Gastrocnemius medialis (tissue), 4 donors: ENCODE results near the gene ACSL5. TPM values are rescaled to one million over a fixed set of nuclear protein-coding genes. Genes with fewer than 3 reads are reported as not detected.
"Not testable (repeated sequence)": the region's sequence is repeated elsewhere in the genome, so short reads cannot be mapped to it uniquely, and the experiment has no call there.

ENCODE experiments used
- ATAC-seq, 2 donors: fragments of 150-250 bp; one replicate each; pipeline ENCODE4 v1.9.1; 2016
- DNase-seq, 2 donors: peaks; one replicate each; pipeline ENCODE4 v3.0.0-alpha.2; 2019
- H3K27ac ChIP-seq, 4 donors: fragments of 200-600 bp; sonication (generic); 1 replicate in 1 of 4; 2 replicates in 3 of 4; pipeline ENCODE4 v1.5.1; 2016 to 2018; ENCODE audit warnings: mild to moderate bottlenecking in 2 of 4, moderate library complexity in 1 of 4
- H3K27me3 ChIP-seq, 3 donors: fragments of 200-600 bp; sonication (generic) in 2 of 3; 1 replicate in 1 of 3; 2 replicates in 2 of 3; pipeline versions ENCODE4 v1.5.1 to v1.6.0; 2016 to 2019; ENCODE audit warnings: mild to moderate bottlenecking in 1 of 3, moderate library complexity in 1 of 3
- H3K36me3 ChIP-seq, 2 donors: fragments of 200-600 bp; sonication (generic) in 1 of 2; one replicate each; pipeline ENCODE4 v1.5.1; 2017 to 2018
- H3K4me1 ChIP-seq, 2 donors: fragments of 200-600 bp; sonication (generic) in 1 of 2; one replicate each; pipeline ENCODE4 v1.5.1; 2016 to 2017; ENCODE audit warnings: mild to moderate bottlenecking in 2 of 2
- H3K4me3 ChIP-seq, 4 donors: fragments of 200-600 bp; sonication (generic) in 3 of 4; 1 replicate in 1 of 4; 2 replicates in 3 of 4; pipeline ENCODE4 v1.5.1; 2016 to 2019; ENCODE audit warnings: mild to moderate bottlenecking in 2 of 4
- H3K9me3 ChIP-seq, 3 donors: fragments of 200-600 bp; sonication (generic) in 2 of 3; 1 replicate in 1 of 3; 2 replicates in 2 of 3; pipeline ENCODE4 v1.5.1; 2016 to 2019
- POLR2A ChIP-seq, 2 donors: fragments of 450-650 bp; IDR thresholded peaks; one replicate each; pipeline ENCODE4 v1.6.1; 2017; ENCODE audit warnings: antibody characterized with exemption in 2 of 2, mild to moderate bottlenecking in 2 of 2, moderate library complexity in 2 of 2
- in situ Hi-C, 4 donors: fragments of 200-750 bp; cut with MboI; loops; one replicate each; pipeline versions ENCODE4 v1.15.0 to v1.8.0; 2017; ENCODE audit warnings: low sequenced_read_pairs in 4 of 4
- intact Hi-C: fragments of 100-400 bp; cut with DNase I; formaldehyde crosslinking; loops from one replicate; pipeline ENCODE4 v1.15.1; 2023; ENCODE audit warnings: low total_unique reads
- total RNA-seq, 4 donors: library from RNA; depleted of rRNA; stranded (reverse); fragments of >200 nt; gene quantifications; one replicate each; pipeline versions ENCODE4 v1.1.0 to v1.2.3, GENCODE V29; 2016
- TF ChIP-seq, protein P1 (sequence below), 5 experiments: fragments of 450-650 bp in 3 of 5; fragments of 200-600 bp in 2 of 5; sonication (generic) in 2 of 5; IDR thresholded peaks in 4 of 5; conservative IDR thresholded peaks in 1 of 5; 1 replicate in 4 of 5; 2 replicates in 1 of 5; pipeline ENCODE4 v1.5.1; 2016 to 2019; ENCODE audit warnings: antibody characterized with exemption in 5 of 5, mild to moderate bottlenecking in 3 of 5, moderate library complexity in 3 of 5

The ACSL5 gene
- total RNA-seq, 4 donors from 2014 or later = 2.2 to 4.1 (median 3.1) TPM

DNA sequence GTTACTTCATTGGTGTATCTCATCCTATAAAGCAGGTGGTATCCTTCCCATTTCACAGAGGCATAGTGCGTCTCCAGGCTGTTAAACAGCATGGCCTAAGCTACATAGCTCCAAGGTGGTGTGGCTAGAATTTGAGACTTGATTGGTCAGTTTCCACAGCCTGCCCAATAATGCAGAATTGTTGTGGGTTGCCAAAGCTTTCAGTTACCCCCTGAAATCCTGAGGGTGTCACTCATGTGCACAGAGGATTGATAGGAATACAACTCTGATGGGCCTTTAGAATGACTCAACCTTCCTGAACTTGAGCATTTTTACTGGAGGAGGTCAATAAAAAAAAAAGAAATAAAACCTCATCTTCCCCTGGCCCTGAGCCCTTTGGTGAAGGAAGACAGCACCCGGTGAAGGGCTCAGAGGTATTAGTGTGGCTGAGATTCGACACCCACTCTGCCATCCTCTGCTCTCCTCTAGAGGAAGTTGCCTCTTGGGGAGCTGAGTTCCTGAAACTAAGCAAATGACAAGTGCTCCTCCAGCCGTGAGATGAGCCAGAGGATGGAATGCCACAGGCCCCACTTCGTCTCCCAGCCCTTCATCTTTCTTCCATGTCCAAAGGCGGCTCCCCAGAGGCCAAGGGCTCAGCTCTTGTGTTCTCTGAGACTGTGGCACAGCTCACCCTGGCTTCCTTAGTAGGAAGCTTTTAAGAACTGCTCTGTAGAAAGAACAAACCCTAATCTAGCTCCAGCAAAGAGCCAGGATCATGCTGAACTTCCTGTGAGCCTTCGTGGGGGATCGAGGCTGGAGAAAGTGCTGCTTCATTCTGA, 1.0 kb downstream of the ACSL5 start:
- DNase-seq = no peak
- no peaks in the 10 kb centered on the region for H3K36me3 ChIP-seq
- intact Hi-C loops (no loop called here), in situ Hi-C loops (no loop called here)
- H3K9me3 ChIP-seq = no peaks in the 10 kb centered on the region
- H3K4me3 ChIP-seq = peak overlapping the region in 2 of 4 donors; percentile 46 to 50
- no peaks in the 10 kb centered on the region for H3K27me3 ChIP-seq
- TF ChIP-seq POLR2A (IDR thresholded peaks at IDR 0.05) = no peak
- TF ChIP-seq, protein P1, sequence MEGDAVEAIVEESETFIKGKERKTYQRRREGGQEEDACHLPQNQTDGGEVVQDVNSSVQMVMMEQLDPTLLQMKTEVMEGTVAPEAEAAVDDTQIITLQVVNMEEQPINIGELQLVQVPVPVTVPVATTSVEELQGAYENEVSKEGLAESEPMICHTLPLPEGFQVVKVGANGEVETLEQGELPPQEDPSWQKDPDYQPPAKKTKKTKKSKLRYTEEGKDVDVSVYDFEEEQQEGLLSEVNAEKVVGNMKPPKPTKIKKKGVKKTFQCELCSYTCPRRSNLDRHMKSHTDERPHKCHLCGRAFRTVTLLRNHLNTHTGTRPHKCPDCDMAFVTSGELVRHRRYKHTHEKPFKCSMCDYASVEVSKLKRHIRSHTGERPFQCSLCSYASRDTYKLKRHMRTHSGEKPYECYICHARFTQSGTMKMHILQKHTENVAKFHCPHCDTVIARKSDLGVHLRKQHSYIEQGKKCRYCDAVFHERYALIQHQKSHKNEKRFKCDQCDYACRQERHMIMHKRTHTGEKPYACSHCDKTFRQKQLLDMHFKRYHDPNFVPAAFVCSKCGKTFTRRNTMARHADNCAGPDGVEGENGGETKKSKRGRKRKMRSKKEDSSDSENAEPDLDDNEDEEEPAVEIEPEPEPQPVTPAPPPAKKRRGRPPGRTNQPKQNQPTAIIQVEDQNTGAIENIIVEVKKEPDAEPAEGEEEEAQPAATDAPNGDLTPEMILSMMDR (IDR thresholded peaks at IDR 0.05 in 4 of 5, conservative IDR thresholded peaks at IDR 0.05 in 1 of 5) = no peak
- peak in 1 of 2 donors; percentile 33 for ATAC-seq
- peak overlapping the region; percentile 65 to 73 (median 70) for H3K27ac ChIP-seq
- peaks cover 5 to 10% of the 10 kb centered on the region in 2 donors for H3K4me1 ChIP-seq

DNA sequence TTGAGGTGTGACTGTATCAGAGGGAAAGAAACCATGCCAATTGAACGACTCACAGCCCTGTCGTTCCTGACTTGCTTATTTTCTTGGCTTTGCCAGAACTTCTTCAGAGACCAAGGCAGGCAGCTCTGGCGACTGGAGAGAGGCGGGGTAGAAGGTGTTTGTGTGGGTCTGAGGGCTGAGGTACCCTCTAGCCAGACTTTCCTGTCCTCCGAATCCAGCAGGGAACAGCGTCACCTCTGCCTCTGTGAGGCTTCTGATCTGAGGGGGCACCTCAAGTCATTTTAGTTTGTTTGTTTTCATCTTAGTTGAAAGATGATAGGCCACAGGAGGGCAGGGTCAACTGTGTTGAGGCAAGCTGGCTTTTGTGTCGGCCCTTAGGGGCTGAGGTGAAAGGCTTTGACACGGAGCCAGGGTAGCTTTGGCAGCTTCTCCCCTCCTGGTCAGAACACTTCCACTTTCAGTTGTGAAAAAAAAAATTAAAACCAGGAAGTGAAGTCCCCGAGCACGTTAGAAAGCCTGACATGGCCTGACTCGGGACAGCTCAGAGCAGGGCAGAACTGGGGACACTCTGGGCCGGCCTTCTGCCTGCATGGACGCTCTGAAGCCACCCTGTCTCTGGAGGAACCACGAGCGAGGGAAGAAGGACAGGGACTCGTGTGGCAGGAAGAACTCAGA, 1.9 kb downstream of the ACSL5 start:
- peak; percentile 62 to 86 for ATAC-seq
- intact Hi-C loops (no loop called here), in situ Hi-C loops (no loop called here)
- DNase-seq = peak in 1 of 2 donors; percentile 34
- Histone ChIP-seq H3K27ac (peak overlapping the region; percentile 65 to 73 (median 70)), H3K4me1 (peaks cover 5 to 10% of the 10 kb centered on the region in 2 donors), H3K9me3 (no peaks in the 10 kb centered on the region), H3K4me3 (peak overlapping the region; percentile 32 to 50 (median 47)), H3K27me3 (no peaks in the 10 kb centered on the region), H3K36me3 (no peaks in the 10 kb centered on the region)
- peak in 1 of 2 donors; percentile 21 for TF ChIP-seq POLR2A (IDR thresholded peaks at IDR 0.05)
- TF ChIP-seq, protein P1 (IDR thresholded peaks at IDR 0.05 in 4 of 5, conservative IDR thresholded peaks at IDR 0.05 in 1 of 5) = no peak

DNA sequence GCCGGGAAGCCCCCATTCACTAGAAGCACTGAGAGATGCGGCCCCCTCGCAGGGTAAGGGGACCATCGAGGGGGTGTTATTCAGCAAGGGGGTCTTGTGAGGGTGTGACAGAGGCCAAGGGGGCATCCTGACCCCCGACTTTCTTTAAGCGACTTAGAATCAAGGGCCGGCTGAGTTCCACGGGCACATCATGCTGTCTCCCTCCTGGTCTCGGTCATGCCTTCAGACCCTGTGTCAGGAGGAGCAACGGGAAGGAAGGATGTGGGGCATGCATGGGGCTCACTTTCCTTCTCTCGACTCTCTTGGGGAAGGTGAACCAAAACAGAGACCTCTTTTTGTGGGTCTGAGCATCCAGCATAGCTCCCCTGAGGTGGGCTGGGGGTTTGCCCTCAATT, 2.5 kb downstream of the ACSL5 start:
- intact Hi-C loops (no loop called here), in situ Hi-C loops (no loop called here)
- peak overlapping the region; percentile 65 to 73 (median 70) for H3K27ac ChIP-seq
- H3K9me3 ChIP-seq = no peaks in the 10 kb centered on the region
- no peak for DNase-seq
- H3K36me3 ChIP-seq = no peaks in the 10 kb centered on the region
- TF ChIP-seq, protein P1 (IDR thresholded peaks at IDR 0.05 in 4 of 5, conservative IDR thresholded peaks at IDR 0.05 in 1 of 5) = no peak
- TF ChIP-seq POLR2A (IDR thresholded peaks at IDR 0.05) = peak in 1 of 2 donors; percentile 1
- no peak for ATAC-seq
- H3K4me3 ChIP-seq = peak overlapping the region; percentile 32 to 50 (median 47)
- H3K4me1 ChIP-seq = peaks cover 5 to 10% of the 10 kb centered on the region in 2 donors
- no peaks in the 10 kb centered on the region for H3K27me3 ChIP-seq

DNA sequence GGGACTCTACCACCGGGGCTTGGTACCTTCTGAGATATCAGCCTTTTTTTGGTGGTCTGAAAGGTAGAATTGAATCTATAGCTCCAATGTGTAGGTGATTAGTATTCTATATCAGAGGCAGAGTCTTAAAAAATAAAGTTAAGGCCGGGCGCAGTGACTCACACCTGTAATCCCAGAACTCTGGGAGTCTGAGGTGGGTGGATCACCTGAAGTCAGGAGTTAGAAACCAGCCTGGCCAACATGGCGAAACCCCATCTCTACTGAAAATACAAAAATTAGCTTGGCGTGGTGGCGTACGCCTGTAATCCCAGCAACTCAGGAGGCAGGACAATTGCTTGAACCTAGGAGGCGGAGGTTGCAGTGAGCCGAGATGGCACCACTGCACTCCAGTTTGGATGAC, 3.2 kb downstream of the ACSL5 start:
- peaks cover 5 to 10% of the 10 kb centered on the region in 2 donors for H3K4me1 ChIP-seq
- DNase-seq, intact Hi-C loops, H3K36me3 ChIP-seq, H3K9me3 ChIP-seq, H3K27me3 ChIP-seq, ATAC-seq, in situ Hi-C loops: not testable (repeated sequence)
- peak overlapping the region in 1 of 4 donors; percentile 70 for H3K27ac ChIP-seq
- peak overlapping the region in 1 of 4 donors; percentile 46 for H3K4me3 ChIP-seq
